ENCODE data around the gene SKAP2.

SKAP2 gene

DNA sequence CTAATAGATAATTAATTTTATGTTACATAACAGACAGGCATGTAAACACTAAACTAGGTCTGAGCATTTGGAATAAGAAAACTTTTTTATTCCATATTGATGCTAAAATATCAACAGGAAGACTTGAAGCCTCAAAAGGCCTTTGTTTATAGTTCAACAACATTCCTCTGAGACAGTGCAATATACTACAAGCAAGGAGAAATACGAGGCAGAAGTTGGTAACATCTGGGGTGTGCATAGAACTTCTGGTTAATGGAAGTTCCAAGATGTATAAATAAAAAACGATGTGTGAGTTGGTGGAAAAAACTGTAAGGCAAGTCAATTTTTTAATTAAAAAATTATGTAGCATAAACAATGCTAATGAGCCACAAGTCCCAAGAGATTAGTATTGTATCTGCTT lies 139.6 kb downstream of the SKAP2 start:
- peak; percentile 46 for DNase-seq (ENCODE audit: low read depth)
- TF ChIP-seq, protein P1, sequence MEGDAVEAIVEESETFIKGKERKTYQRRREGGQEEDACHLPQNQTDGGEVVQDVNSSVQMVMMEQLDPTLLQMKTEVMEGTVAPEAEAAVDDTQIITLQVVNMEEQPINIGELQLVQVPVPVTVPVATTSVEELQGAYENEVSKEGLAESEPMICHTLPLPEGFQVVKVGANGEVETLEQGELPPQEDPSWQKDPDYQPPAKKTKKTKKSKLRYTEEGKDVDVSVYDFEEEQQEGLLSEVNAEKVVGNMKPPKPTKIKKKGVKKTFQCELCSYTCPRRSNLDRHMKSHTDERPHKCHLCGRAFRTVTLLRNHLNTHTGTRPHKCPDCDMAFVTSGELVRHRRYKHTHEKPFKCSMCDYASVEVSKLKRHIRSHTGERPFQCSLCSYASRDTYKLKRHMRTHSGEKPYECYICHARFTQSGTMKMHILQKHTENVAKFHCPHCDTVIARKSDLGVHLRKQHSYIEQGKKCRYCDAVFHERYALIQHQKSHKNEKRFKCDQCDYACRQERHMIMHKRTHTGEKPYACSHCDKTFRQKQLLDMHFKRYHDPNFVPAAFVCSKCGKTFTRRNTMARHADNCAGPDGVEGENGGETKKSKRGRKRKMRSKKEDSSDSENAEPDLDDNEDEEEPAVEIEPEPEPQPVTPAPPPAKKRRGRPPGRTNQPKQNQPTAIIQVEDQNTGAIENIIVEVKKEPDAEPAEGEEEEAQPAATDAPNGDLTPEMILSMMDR (conservative IDR thresholded peaks at IDR 0.05; ENCODE audit: low read length), result no peak
- no peak overlapping the region for H3K4me3 ChIP-seq (ENCODE audit: low read length)

- TF ChIP-seq, protein P1 (conservative IDR thresholded peaks at IDR 0.05; ENCODE audit: low read length), result no peak
- H3K4me3 ChIP-seq (ENCODE audit: low read length), result no peak overlapping the region
- DNase-seq (ENCODE audit: low read depth), result no peak
Observed at GRCh38 chr7:26723129-26723528, 141.3 kb downstream of the SKAP2 start.

DNA sequence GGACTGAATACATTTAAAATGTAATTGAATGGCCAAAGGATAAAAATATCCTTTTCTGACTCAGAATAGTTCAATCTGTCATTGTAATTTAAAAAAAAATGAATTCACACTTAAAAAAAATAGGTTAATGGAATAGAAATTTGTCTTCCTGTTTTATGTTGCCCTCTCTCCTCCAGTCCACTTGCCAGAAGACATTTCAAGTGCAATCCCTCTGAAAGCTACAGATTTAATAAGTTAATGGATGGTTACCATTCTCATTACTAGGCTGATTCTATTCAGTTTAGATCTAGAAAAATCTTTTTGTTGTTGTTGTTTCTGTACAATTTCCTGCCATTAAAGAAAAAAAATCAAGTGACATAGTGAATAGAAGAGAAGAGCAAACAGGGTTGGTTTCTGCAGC lies 142.9 kb downstream of the SKAP2 start:
- TF ChIP-seq, protein P1 (conservative IDR thresholded peaks at IDR 0.05; ENCODE audit: low read length), result no peak
- H3K4me3 ChIP-seq (ENCODE audit: low read length), result no peak overlapping the region
- DNase-seq (ENCODE audit: low read depth), result no peak

DNA sequence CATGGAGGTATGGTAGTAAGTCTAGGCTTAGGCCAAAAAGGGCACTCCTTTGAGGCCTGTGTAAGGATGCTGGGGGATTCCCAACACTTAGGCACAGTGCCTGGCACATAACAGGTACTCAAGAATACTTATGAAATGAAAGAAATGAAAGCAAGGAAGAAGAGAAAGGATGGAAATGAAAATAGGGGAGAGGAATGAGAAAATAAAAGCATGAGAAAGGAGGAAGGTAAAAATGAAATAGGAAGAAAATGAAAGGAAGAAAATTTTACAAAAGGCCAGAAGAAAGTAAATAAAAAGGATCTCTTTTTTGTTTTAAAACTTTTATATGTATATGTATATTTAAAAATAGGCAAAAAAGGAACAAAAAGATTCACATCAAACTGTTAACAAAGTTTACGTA lies 146.3 kb downstream of the SKAP2 start:
- DNase-seq (ENCODE audit: low read depth), result no peak
- TF ChIP-seq, protein P1 (conservative IDR thresholded peaks at IDR 0.05; ENCODE audit: low read length), result no peak
- H3K4me3 ChIP-seq (ENCODE audit: low read length), result no peak overlapping the region

DNA sequence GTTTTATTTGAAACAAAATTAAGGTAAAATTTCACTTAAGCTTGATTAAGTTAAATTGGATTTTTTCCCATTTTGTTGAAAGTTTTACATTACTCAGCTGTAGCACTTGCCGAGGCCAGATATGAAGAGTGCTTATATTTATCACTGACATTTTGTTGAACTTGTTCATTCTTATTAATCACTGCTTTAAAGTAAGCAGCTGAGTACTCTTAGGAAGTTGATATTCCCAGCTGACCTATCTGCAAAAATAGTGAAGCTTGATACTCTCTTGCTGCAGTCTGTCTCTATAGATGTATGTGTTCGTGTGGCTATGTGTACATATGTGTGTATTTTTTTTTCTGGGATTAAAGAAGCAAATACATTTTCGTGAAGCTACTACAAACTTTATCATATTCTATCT lies 150.0 kb downstream of the SKAP2 start:
- no peak for DNase-seq (ENCODE audit: low read depth)
- TF ChIP-seq, protein P1 (conservative IDR thresholded peaks at IDR 0.05; ENCODE audit: low read length), result no peak
- H3K4me3 ChIP-seq (ENCODE audit: low read length), result no peak overlapping the region

GRCh38 chr7:26714006-26714405 lies 150.4 kb downstream of the SKAP2 start:
- TF ChIP-seq, protein P1 (conservative IDR thresholded peaks at IDR 0.05; ENCODE audit: low read length), result no peak
- H3K4me3 ChIP-seq (ENCODE audit: low read length), result no peak overlapping the region
- no peak for DNase-seq (ENCODE audit: low read depth)

DNA sequence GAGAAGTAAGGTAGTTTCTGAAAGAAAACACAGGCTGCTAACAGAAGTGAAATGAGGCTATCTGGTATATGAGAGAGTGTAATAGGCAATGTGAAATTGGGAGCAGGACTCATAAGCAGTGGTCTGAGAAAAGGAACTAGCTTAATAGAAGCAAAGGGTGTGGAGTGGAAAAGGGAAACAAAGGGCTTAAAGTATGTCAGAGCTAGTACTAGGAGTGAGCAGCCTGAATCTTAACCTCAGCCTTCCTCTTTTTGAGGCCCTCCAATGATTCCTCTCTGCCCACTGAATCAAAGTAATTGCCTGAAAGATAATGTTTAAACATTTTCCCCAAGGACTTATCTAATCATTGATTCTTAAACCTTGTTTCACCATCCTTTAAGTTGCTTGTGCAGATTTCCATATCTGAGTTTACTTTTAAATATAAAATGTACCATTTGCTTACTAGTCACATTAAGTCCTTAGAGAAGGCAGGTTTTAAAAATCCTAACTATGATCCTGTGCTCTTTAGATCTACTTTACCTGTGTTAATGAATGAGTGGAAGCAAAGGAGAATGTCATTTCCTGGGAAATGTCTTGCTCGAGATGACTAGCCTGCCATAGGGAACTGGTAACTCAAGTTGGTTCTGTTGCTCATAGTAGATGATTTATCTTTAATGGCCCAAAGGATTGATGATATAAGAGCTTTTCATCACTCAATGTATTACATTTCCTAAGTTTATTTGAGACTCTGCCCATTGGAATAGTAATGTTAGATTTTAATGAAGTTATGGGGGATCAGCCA lies 155.0 kb downstream of the SKAP2 start:
- DNase-seq (ENCODE audit: low read depth), result no peak
- no peak overlapping the region for H3K4me3 ChIP-seq (ENCODE audit: low read length)
- TF ChIP-seq, protein P1 (conservative IDR thresholded peaks at IDR 0.05; ENCODE audit: low read length), result no peak

All from AG10803 (cell line).